Bone marrow (tissue), 2 donors: ENCODE measurements around the gene ADAM23.

Source experiments
- DNase-seq, 2 donors: peaks; one replicate each; lab custom pipeline; 2025; lab: John Stamatoyannopoulos, UW

The ADAM23 gene

GRCh38 chr2:206565666-206566065 lies 122.3 kb downstream of the ADAM23 start:
- no peak for DNase-seq

GRCh38 chr2:206569470-206569869 lies 126.1 kb downstream of the ADAM23 start:
- DNase-seq = no peak

- no peak for DNase-seq
These were observed 126.9 kb downstream of the ADAM23 start for GRCh38 chr2:206570199-206570598.

GRCh38 chr2:206572725-206573124 lies 129.4 kb downstream of the ADAM23 start:
- DNase-seq = no peak

- DNase-seq = no peak
These were observed 130.5 kb downstream of the ADAM23 start for GRCh38 chr2:206573793-206574192.

- DNase-seq = no peak
These were observed 141.2 kb downstream of the ADAM23 start for GRCh38 chr2:206584323-206585116.

GRCh38 chr2:206585335-206585734 lies 142.0 kb downstream of the ADAM23 start:
- DNase-seq = no peak

- DNase-seq = no peak
These were observed 143.3 kb downstream of the ADAM23 start for GRCh38 chr2:206586609-206587008.

GRCh38 chr2:206597717-206598218 lies 154.4 kb downstream of the ADAM23 start:
- DNase-seq = no peak

GRCh38 chr2:206603243-206603642 lies 159.9 kb downstream of the ADAM23 start:
- DNase-seq = no peak

GRCh38 chr2:206610451-206610850 lies 167.1 kb downstream of the ADAM23 start:
- DNase-seq = no peak

- DNase-seq = no peak
These were observed 167.9 kb downstream of the ADAM23 start for GRCh38 chr2:206611191-206611590.

GRCh38 chr2:206611736-206612135 lies 168.4 kb downstream of the ADAM23 start:
- DNase-seq = no peak

- no peak for DNase-seq
These were observed 171.5 kb downstream of the ADAM23 start for GRCh38 chr2:206614811-206615210.

- no peak for DNase-seq
These were observed 172.2 kb downstream of the ADAM23 start for GRCh38 chr2:206615417-206616089.

GRCh38 chr2:206616151-206616550 lies 172.8 kb downstream of the ADAM23 start:
- DNase-seq = no peak

GRCh38 chr2:206619011-206619410 lies 175.7 kb downstream of the ADAM23 start:
- DNase-seq = no peak

GRCh38 chr2:206626108-206626507 lies 182.8 kb downstream of the ADAM23 start:
- no peak for DNase-seq

GRCh38 chr2:206627632-206628031 lies 184.3 kb downstream of the ADAM23 start:
- DNase-seq = no peak

GRCh38 chr2:206631340-206631739 lies 188.0 kb downstream of the ADAM23 start:
- no peak for DNase-seq

GRCh38 chr2:206635015-206635414 lies 191.7 kb downstream of the ADAM23 start:
- no peak for DNase-seq

GRCh38 chr2:206639636-206640035 lies 196.3 kb downstream of the ADAM23 start:
- no peak for DNase-seq

GRCh38 chr2:206641226-206641625 lies 197.9 kb downstream of the ADAM23 start:
- DNase-seq = no peak
